Measurements from ENCODE around the gene COMMD6. TPM values are rescaled to one million over a fixed set of nuclear protein-coding genes. Genes with fewer than 3 reads are reported as not detected.

COMMD6 gene
- total RNA-seq, 1 donor from 2014 or later: 35.8 TPM

DNA sequence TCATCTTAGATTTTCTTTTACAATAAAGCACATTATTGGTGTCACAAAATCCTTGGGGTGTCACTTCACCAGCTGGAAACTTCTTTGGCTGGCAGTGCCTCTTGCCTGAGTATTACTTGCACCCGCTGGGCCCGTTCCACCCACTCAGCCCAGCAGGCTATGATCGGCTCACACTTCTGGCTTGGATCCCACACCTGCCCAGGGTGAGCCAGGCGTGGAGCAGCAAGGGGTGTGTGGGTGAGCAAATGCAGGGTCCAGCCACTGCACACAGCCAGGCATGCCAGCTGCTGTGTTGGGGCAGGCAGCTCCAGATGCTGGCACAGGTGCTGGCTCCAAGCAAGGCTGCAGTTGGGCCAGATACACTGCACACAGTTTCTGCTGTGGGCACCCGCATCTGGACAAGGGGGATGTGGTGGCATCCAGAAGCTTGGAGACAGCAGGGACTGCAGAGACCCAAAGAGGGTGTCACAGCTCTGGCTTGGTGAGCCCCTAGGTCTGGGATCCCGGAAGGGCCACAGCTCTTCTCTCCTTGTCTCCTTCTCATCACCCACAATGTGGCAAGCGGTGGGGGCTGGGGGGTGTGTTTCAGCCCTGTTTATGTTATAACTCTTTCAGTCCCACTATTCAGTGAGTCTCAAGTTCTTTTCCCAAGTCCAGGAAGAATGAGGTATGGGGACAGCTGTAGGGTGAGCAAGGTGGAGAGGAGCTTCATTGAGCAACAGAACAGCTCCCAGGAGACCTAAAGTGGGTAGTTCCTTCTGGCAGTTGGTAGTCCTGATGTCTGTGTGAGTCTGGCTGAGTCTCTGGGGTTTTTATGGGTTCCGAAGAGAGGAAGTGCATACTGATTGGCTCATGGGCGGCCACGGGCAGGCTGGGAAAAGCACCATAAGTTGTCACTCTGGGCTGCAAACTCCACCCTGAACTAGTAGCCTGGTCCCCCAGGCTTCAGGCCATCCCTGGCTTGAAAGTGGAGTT lies 30.3 kb downstream of the COMMD6 start:
- H3K36me3 ChIP-seq (ENCODE audit: control insufficient read depth, insufficient read depth, low read length): no peaks in the 10 kb centered on the region
- no peak overlapping the region for H3K4me3 ChIP-seq (ENCODE audit: low read depth, low read length)
- TF ChIP-seq, protein P1, sequence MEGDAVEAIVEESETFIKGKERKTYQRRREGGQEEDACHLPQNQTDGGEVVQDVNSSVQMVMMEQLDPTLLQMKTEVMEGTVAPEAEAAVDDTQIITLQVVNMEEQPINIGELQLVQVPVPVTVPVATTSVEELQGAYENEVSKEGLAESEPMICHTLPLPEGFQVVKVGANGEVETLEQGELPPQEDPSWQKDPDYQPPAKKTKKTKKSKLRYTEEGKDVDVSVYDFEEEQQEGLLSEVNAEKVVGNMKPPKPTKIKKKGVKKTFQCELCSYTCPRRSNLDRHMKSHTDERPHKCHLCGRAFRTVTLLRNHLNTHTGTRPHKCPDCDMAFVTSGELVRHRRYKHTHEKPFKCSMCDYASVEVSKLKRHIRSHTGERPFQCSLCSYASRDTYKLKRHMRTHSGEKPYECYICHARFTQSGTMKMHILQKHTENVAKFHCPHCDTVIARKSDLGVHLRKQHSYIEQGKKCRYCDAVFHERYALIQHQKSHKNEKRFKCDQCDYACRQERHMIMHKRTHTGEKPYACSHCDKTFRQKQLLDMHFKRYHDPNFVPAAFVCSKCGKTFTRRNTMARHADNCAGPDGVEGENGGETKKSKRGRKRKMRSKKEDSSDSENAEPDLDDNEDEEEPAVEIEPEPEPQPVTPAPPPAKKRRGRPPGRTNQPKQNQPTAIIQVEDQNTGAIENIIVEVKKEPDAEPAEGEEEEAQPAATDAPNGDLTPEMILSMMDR (IDR thresholded peaks at IDR 0.05; ENCODE audit: insufficient read depth, low read length, severe bottlenecking): no peak
- FAIRE-seq (no peak), DNase-seq (ENCODE audit: low read depth) (peak; percentile 22)
- H3K27me3 ChIP-seq (ENCODE audit: control insufficient read depth, insufficient read depth, low read length): no peaks in the 10 kb centered on the region

- Histone ChIP-seq H3K27me3 (ENCODE audit: control insufficient read depth, insufficient read depth, low read length) (no peaks in the 10 kb centered on the region), H3K4me3 (ENCODE audit: low read depth, low read length) (no peak overlapping the region), H3K36me3 (ENCODE audit: control insufficient read depth, insufficient read depth, low read length) (no peaks in the 10 kb centered on the region)
- no peak for DNase-seq (ENCODE audit: low read depth)
- TF ChIP-seq, protein P1 (IDR thresholded peaks at IDR 0.05; ENCODE audit: insufficient read depth, low read length, severe bottlenecking): no peak
- no peak for FAIRE-seq
These were observed 31.6 kb downstream of the COMMD6 start for GRCh38 chr13:75506018-75506417.

DNA sequence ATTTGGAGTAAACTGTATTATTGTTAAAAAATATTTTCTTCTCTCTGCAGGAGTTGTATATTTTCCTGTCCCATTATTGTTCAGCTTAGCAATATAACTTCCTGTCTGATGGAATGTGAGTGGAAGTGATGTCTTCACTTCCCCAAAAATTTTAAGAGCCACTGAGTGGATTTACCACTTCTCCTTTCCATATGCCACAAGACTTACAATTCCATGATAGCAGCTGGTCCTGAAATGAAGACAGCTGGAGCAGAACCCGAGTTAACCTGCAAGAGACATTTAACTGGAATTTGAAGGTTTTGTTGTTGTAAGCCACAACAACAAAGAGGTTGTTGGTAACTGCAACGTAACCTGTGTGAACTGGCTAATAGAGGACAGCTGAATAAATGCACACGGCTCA lies 32.3 kb downstream of the COMMD6 start:
- no peak for DNase-seq (ENCODE audit: low read depth)
- no peak for FAIRE-seq
- Histone ChIP-seq H3K27me3 (ENCODE audit: control insufficient read depth, insufficient read depth, low read length) (no peaks in the 10 kb centered on the region), H3K36me3 (ENCODE audit: control insufficient read depth, insufficient read depth, low read length) (no peaks in the 10 kb centered on the region), H3K4me3 (ENCODE audit: low read depth, low read length) (no peak overlapping the region)
- TF ChIP-seq, protein P1 (IDR thresholded peaks at IDR 0.05; ENCODE audit: insufficient read depth, low read length, severe bottlenecking): no peak

- FAIRE-seq: no peak
These were observed 41.7 kb downstream of the COMMD6 start for GRCh38 chr13:75495938-75496337.

GRCh38 chr13:75494491-75494890 lies 43.1 kb downstream of the COMMD6 start:
- Histone ChIP-seq H3K27me3 (ENCODE audit: control insufficient read depth, insufficient read depth, low read length) (no peaks in the 10 kb centered on the region), H3K36me3 (ENCODE audit: control insufficient read depth, insufficient read depth, low read length) (no peaks in the 10 kb centered on the region), H3K4me3 (ENCODE audit: low read depth, low read length) (no peak overlapping the region)
- FAIRE-seq: no peak
- TF ChIP-seq, protein P1 (IDR thresholded peaks at IDR 0.05; ENCODE audit: insufficient read depth, low read length, severe bottlenecking): no peak
- no peak for DNase-seq (ENCODE audit: low read depth)

More at GRCh38 chr13:75495938-75496337, 41.7 kb downstream of the COMMD6 start:
- TF ChIP-seq, protein P1 (IDR thresholded peaks at IDR 0.05; ENCODE audit: insufficient read depth, low read length, severe bottlenecking): no peak
- H3K4me3 ChIP-seq (ENCODE audit: low read depth, low read length): no peak overlapping the region
- H3K36me3 ChIP-seq (ENCODE audit: control insufficient read depth, insufficient read depth, low read length): no peaks in the 10 kb centered on the region
- H3K27me3 ChIP-seq (ENCODE audit: control insufficient read depth, insufficient read depth, low read length): no peaks in the 10 kb centered on the region
- no peak for DNase-seq (ENCODE audit: low read depth)

Measured in bronchial epithelial cell (primary cell).